CD4-positive, alpha-beta T cell (primary cell): ENCODE measurements around the gene S100A7. TPM values are rescaled to one million over a fixed set of nuclear protein-coding genes. Genes with fewer than 3 reads are reported as not detected.

Experiments used
- ATAC-seq: fragments of 200-7000 bp; cut with Tn5 transposase; one replicate; pipeline ENCODE4 v1.10.0; 2022; ENCODE audit warnings: mild to moderate bottlenecking; ENCODE audit not compliant: poor library complexity
- CTCF ChIA-PET: fragments of 350-600 bp; sonication (Branson Sonifier 250); formaldehyde crosslinking; loops from one replicate; lab custom pipeline; 2021; ENCODE audit warnings: antibody characterized with exemption, inconsistent platforms; lab: Charles Lee
- POLR2A ChIA-PET: fragments of 350-600 bp; sonication (Branson Sonifier 250); formaldehyde crosslinking; loops from one replicate; lab custom pipeline; 2021; ENCODE audit warnings: antibody characterized with exemption, inconsistent platforms; lab: Charles Lee
- DNase-seq, 14 experiments: peaks; one replicate each; pipeline ENCODE4 v3.0.0-alpha.2; 2013 to 2020; ENCODE audit warnings: mixed read lengths in 2 of 14
- H3K27ac ChIP-seq, 2 donors: one replicate each; pipeline versions ENCODE4 v1.5.1 to v1.7.0; 2013; ENCODE audit warnings: low read length in 2 of 2, low read depth in 1 of 2, mild to moderate bottlenecking in 1 of 2
- H3K27me3 ChIP-seq, 2 experiments: 1 replicate in 1 of 2; 2 replicates in 1 of 2; pipeline versions ENCODE4 v1.6.1 to v1.7.0; 2013; ENCODE audit warnings: low read length in 2 of 2, control low read depth in 1 of 2, mild to moderate bottlenecking in 1 of 2, moderate library complexity in 1 of 2; ENCODE audit not compliant: insufficient read depth in 2 of 2, control insufficient read depth in 1 of 2
- H3K36me3 ChIP-seq: one replicate; pipeline ENCODE4 v1.6.1; 2013; ENCODE audit warnings: low read length, control low read depth; ENCODE audit not compliant: insufficient read depth
- H3K4me1 ChIP-seq: one replicate; pipeline ENCODE4 v1.6.1; 2013; ENCODE audit warnings: low read length, control low read depth; ENCODE audit not compliant: insufficient read depth
- H3K4me3 ChIP-seq: one replicate; pipeline ENCODE4 v1.5.1; 2013; ENCODE audit warnings: mild to moderate bottlenecking, low read length, moderate library complexity
- H3K9me3 ChIP-seq, 2 experiments: 1 replicate in 1 of 2; 2 replicates in 1 of 2; pipeline versions ENCODE4 v1.6.1 to v1.7.0; 2013; ENCODE audit warnings: low read length in 2 of 2, mild to moderate bottlenecking in 2 of 2, control low read depth in 1 of 2, moderate library complexity in 1 of 2; ENCODE audit not compliant: control insufficient read depth in 1 of 2, insufficient read depth in 1 of 2
- H3K27ac Mint-ChIP-seq: one replicate; pipeline ENCODE4 v1.8.0; 2020; ENCODE audit warnings: mixed read lengths
- H3K27me3 Mint-ChIP-seq: one replicate; pipeline ENCODE4 v1.8.0; 2021; ENCODE audit warnings: mixed read lengths
- H3K36me3 Mint-ChIP-seq: one replicate; pipeline ENCODE4 v1.8.0; 2021; ENCODE audit warnings: low read depth, mixed read lengths
- H3K4me1 Mint-ChIP-seq: one replicate; pipeline ENCODE4 v1.8.0; 2021; ENCODE audit warnings: low read depth, mixed read lengths
- H3K4me3 Mint-ChIP-seq: one replicate; pipeline ENCODE4 v1.8.0; 2020; ENCODE audit warnings: mild to moderate bottlenecking, mixed read lengths
- H3K9me3 Mint-ChIP-seq: one replicate; pipeline ENCODE4 v1.8.0; 2020; ENCODE audit warnings: mixed read lengths
- intact Hi-C, 2 experiments: fragments of 100-400 bp; cut with DNase I in 1 of 2; cut with micrococcal nuclease in 1 of 2; formaldehyde crosslinking; loops; one replicate each; pipeline versions ENCODE4 v1.15.1 to v1.9.0; 2023 to 2025; cut with DNase I, micrococcal nuclease
- total RNA-seq, 174 experiments: library from RNA in 2 of 174; stranded (reverse) in 2 of 174; gene quantifications; one replicate each; pipeline ENCODE4 v1.2.3 and lab custom pipeline; 2021 to 2026
- TF ChIP-seq, protein P1 (sequence below): fragments of 200-600 bp; IDR thresholded peaks from one replicate; pipeline ENCODE4 v1.8.0; 2022; ENCODE audit warnings: antibody characterized with exemption, mild to moderate bottlenecking

The S100A7 gene
- total RNA-seq, 2 experiments from 2014 or later = not detected

DNA sequence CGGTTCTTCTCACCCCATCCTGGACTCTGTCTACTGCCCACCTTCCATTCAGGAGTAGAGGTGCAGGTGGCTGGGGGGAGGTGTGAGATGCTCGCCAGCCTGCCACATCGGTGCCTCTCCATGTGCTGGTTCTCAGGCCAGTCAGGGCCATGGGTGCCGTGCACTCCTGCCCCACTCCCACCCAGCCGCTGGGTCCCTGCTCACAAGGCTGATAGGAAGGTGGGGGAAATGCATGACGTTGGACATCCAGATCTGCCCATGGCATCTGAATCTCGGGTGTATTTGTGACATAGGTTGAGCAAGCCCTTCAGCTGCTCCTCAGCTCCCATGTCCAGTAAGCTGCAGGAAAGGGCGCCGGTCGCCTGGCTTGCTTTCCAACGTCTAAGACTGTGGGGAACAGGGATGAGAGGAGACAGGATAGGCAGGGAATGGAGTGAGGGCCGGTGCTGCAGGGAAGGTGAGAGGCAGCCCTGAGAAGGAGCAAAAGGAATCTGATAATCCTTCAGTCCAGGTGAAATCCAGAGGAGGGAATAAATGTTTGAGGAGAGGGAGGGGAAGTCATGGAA, 32.3 kb downstream of the S100A7 start:
- Histone ChIP-seq H3K9me3 (no peaks in the 10 kb centered on the region), H3K27ac (no peak overlapping the region), H3K4me1 (no peaks in the 10 kb centered on the region), H3K4me3 (no peak overlapping the region), H3K27me3 (peaks cover 5 to 31% of the 10 kb centered on the region in 2 experiments), H3K36me3 (no peaks in the 10 kb centered on the region)
- intact Hi-C loops = no loop called here
- H3K4me1 Mint-ChIP-seq = no peaks in the 10 kb centered on the region
- ChIA-PET POLR2A (no interaction called here), CTCF (no interaction called here)
- no peak for ATAC-seq
- DNase-seq = no peak
- TF ChIP-seq, protein P1, sequence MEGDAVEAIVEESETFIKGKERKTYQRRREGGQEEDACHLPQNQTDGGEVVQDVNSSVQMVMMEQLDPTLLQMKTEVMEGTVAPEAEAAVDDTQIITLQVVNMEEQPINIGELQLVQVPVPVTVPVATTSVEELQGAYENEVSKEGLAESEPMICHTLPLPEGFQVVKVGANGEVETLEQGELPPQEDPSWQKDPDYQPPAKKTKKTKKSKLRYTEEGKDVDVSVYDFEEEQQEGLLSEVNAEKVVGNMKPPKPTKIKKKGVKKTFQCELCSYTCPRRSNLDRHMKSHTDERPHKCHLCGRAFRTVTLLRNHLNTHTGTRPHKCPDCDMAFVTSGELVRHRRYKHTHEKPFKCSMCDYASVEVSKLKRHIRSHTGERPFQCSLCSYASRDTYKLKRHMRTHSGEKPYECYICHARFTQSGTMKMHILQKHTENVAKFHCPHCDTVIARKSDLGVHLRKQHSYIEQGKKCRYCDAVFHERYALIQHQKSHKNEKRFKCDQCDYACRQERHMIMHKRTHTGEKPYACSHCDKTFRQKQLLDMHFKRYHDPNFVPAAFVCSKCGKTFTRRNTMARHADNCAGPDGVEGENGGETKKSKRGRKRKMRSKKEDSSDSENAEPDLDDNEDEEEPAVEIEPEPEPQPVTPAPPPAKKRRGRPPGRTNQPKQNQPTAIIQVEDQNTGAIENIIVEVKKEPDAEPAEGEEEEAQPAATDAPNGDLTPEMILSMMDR = no peak
- H3K36me3 Mint-ChIP-seq = no peaks in the 10 kb centered on the region
- H3K27me3 Mint-ChIP-seq = peaks cover 61% of the 10 kb centered on the region
- no peak overlapping the region for H3K27ac Mint-ChIP-seq
- H3K4me3 Mint-ChIP-seq = no peak overlapping the region
- no peaks in the 10 kb centered on the region for H3K9me3 Mint-ChIP-seq

DNA sequence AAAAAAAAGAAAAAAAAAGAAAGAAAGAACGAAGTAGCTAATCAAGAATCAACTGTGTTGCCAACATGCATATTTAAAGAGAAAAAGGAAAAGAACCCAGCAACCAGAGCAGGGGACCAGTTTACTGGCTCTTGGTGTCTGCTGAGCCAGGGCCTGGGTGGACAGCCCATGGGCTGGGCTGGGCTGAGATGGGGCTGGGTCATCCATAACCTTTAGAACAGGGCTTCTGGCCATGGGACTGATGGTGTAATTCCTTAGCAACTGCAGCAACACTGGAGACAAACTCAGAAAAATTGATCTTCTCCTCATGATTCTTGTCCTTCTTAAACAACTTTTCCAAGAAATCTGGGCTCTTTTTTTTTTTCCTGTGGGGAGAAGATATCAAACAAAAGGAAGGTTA, 33.6 kb downstream of the S100A7 start:
- peaks cover 3% of the 10 kb centered on the region for H3K9me3 Mint-ChIP-seq
- no peaks in the 10 kb centered on the region for H3K4me1 ChIP-seq
- TF ChIP-seq, protein P1 = no peak
- H3K36me3 ChIP-seq = no peaks in the 10 kb centered on the region
- no peaks in the 10 kb centered on the region for H3K9me3 ChIP-seq
- H3K27ac ChIP-seq = no peak overlapping the region
- peaks cover 65% of the 10 kb centered on the region for H3K27me3 Mint-ChIP-seq
- POLR2A ChIA-PET = no interaction called here
- H3K36me3 Mint-ChIP-seq = no peaks in the 10 kb centered on the region
- CTCF ChIA-PET = no interaction called here
- no peak for DNase-seq
- no peaks in the 10 kb centered on the region for H3K4me1 Mint-ChIP-seq
- intact Hi-C loops = no loop called here
- H3K4me3 ChIP-seq = no peak overlapping the region
- no peak overlapping the region for H3K27ac Mint-ChIP-seq
- H3K27me3 ChIP-seq = peaks cover 4 to 31% of the 10 kb centered on the region in 2 experiments
- ATAC-seq = no peak
- no peak overlapping the region for H3K4me3 Mint-ChIP-seq

DNA sequence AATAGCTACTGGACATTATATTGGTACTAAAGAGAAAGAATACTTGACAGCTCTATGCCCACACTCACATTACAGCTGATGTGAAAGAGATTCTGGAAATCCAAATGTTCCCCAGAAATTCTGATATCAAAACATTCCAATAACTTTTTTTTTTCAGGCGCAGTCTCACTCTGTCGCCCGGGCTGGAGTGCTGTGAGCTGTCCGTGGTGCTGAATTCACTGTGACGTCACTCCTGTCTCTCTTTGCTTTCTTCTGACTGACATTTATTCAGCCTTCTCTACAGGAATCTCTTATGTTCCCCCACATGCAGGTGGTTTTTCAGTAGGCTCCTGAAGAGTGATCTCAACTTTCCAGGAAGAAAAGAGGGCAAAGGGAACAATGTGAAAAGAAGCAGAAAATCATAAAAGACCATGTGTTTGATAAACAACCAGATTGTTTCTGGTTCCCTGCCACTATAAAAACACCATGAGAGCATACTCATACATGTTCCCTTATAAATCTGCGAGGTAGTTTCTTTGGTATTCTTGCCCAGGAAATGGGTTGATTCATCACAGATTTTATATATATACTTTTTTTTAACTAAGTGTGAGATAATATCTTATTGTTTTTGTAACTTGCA, 37.9 kb downstream of the S100A7 start:
- Histone ChIP-seq H3K4me3 (no peak overlapping the region), H3K36me3 (no peaks in the 10 kb centered on the region), H3K27me3 (peaks cover 2 to 15% of the 10 kb centered on the region in 2 experiments), H3K4me1 (no peaks in the 10 kb centered on the region), H3K9me3 (no peaks in the 10 kb centered on the region), H3K27ac (no peak overlapping the region)
- H3K36me3 Mint-ChIP-seq = no peaks in the 10 kb centered on the region
- intact Hi-C loops = no loop called here
- DNase-seq (peak; percentile 40 to 83 (median 64)), ATAC-seq (peak; percentile 51)
- H3K9me3 Mint-ChIP-seq = peaks cover 3% of the 10 kb centered on the region
- no peaks in the 10 kb centered on the region for H3K4me1 Mint-ChIP-seq
- H3K4me3 Mint-ChIP-seq = no peak overlapping the region
- ChIA-PET POLR2A (no interaction called here), CTCF (interaction anchor here (0.7 kb wide), 1 partner anchor 43 kb away, joined by 3 read pairs; no protein-coding TSS in a partner anchor)
- TF ChIP-seq, protein P1 = no peak
- no peak overlapping the region for H3K27ac Mint-ChIP-seq
- H3K27me3 Mint-ChIP-seq = peaks cover 87% of the 10 kb centered on the region
